Loucy (cell line): ENCODE measurements around the gene TAGLN3.

Source experiments
- H2AFZ ChIP-seq: fragments of 200-600 bp; sonication (generic); 2 replicates; pipeline ENCODE4 v1.6.0; 2016; ENCODE audit warnings: antibody characterized with exemption, mild to moderate bottlenecking, low read length, moderate library complexity
- H3F3A ChIP-seq: fragments of 200-600 bp; 2 replicates; pipeline ENCODE4 v1.6.0; 2016; ENCODE audit warnings: antibody characterized with exemption, low read depth, mild to moderate bottlenecking
- H3K27me3 ChIP-seq: fragments of 200-600 bp; sonication (generic); 2 replicates; pipeline ENCODE4 v1.6.1; 2014; ENCODE audit warnings: low read length, mild to moderate bottlenecking; ENCODE audit not compliant: insufficient read depth, poor library complexity, severe bottlenecking
- H3K36me3 ChIP-seq: fragments of 200-600 bp; sonication (generic); 2 replicates; pipeline ENCODE4 v1.6.1; 2016; ENCODE audit warnings: low read length; ENCODE audit not compliant: insufficient read depth
- H3K4me1 ChIP-seq: fragments of 200-600 bp; sonication (generic); 2 replicates; pipeline ENCODE4 v1.5.1; 2014; ENCODE audit warnings: low read length, mild to moderate bottlenecking; ENCODE audit not compliant: insufficient read depth, poor library complexity, severe bottlenecking
- H3K4me2 ChIP-seq: fragments of 200-600 bp; sonication (generic); 2 replicates; pipeline ENCODE4 v1.6.0; 2014; ENCODE audit warnings: antibody characterized with exemption, low read length, low read depth, mild to moderate bottlenecking; ENCODE audit not compliant: poor library complexity, severe bottlenecking
- H3K4me3 ChIP-seq: fragments of 200-600 bp; sonication (generic); 2 replicates; pipeline ENCODE4 v1.5.1; 2014; ENCODE audit warnings: low read length, mild to moderate bottlenecking, mixed read lengths; ENCODE audit not compliant: poor library complexity, severe bottlenecking
- H3K79me2 ChIP-seq: fragments of 200-600 bp; sonication (generic); 2 replicates; pipeline ENCODE4 v1.6.1; 2014; ENCODE audit warnings: low read length; ENCODE audit not compliant: insufficient read depth
- H3K9ac ChIP-seq: fragments of 200-600 bp; sonication (generic); 2 replicates; pipeline ENCODE4 v1.6.0; 2014; ENCODE audit warnings: mild to moderate bottlenecking, low read depth, low read length, moderate library complexity; ENCODE audit not compliant: poor library complexity, severe bottlenecking
- H3K9me2 ChIP-seq: fragments of 200-600 bp; sonication (generic); replicated peaks from 2 replicates; pipeline ENCODE4 v1.6.1; 2016; ENCODE audit warnings: low read depth, low read length, mixed read lengths
- H3K9me3 ChIP-seq: fragments of 200-600 bp; sonication (generic); 2 replicates; pipeline ENCODE4 v1.6.1; 2014; ENCODE audit warnings: mild to moderate bottlenecking, antibody characterized with exemption, low read length, low read depth; ENCODE audit not compliant: insufficient read depth
- H4K20me1 ChIP-seq: fragments of 200-600 bp; sonication (generic); 2 replicates; pipeline ENCODE4 v1.6.0; 2014; ENCODE audit warnings: antibody characterized with exemption, low read length, mild to moderate bottlenecking; ENCODE audit not compliant: insufficient read depth, poor library complexity, severe bottlenecking
- EZH2phosphoT487 ChIP-seq: fragments of 200-600 bp; IDR thresholded peaks from 2 replicates; pipeline ENCODE4 v1.6.1; 2018; ENCODE audit warnings: antibody characterized with exemption, mild to moderate bottlenecking, moderate library complexity, borderline replicate concordance
- TF ChIP-seq, protein P1 (sequence below): fragments of 200-600 bp; sonication (generic); conservative IDR thresholded peaks from 2 replicates; pipeline ENCODE4 v1.5.1; 2014; ENCODE audit warnings: mild to moderate bottlenecking, antibody characterized with exemption, low read length

Gene TAGLN3

GRCh38 chr3:112042842-112043280 lies 44.1 kb downstream of the TAGLN3 start:
- Histone ChIP-seq H3K27me3 (no peaks in the 10 kb centered on the region), H3F3A (no peaks in the 10 kb centered on the region), H3K9me2 (no peaks in the 10 kb centered on the region), H2AFZ (0 out of 2 replicates have a peak overlapping the region, but pooled peaks have one; percentile 71), H3K9ac (no peak overlapping the region), H3K9me3 (no peaks in the 10 kb centered on the region), H3K79me2 (no peaks in the 10 kb centered on the region), H4K20me1 (no peaks in the 10 kb centered on the region), H3K4me3 (no peak overlapping the region), H3K4me2 (no peak overlapping the region), H3K36me3 (no peaks in the 10 kb centered on the region), H3K4me1 (peaks cover 5% of the 10 kb centered on the region)
- TF ChIP-seq, protein P1, sequence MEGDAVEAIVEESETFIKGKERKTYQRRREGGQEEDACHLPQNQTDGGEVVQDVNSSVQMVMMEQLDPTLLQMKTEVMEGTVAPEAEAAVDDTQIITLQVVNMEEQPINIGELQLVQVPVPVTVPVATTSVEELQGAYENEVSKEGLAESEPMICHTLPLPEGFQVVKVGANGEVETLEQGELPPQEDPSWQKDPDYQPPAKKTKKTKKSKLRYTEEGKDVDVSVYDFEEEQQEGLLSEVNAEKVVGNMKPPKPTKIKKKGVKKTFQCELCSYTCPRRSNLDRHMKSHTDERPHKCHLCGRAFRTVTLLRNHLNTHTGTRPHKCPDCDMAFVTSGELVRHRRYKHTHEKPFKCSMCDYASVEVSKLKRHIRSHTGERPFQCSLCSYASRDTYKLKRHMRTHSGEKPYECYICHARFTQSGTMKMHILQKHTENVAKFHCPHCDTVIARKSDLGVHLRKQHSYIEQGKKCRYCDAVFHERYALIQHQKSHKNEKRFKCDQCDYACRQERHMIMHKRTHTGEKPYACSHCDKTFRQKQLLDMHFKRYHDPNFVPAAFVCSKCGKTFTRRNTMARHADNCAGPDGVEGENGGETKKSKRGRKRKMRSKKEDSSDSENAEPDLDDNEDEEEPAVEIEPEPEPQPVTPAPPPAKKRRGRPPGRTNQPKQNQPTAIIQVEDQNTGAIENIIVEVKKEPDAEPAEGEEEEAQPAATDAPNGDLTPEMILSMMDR = no peak
- no peak for TF ChIP-seq EZH2phosphoT487

GRCh38 chr3:112043621-112044201 lies 45.0 kb downstream of the TAGLN3 start:
- Histone ChIP-seq H3K9me3 (no peaks in the 10 kb centered on the region), H3K4me2 (peak overlapping the region; percentile 67), H3K4me3 (peak overlapping the region; percentile 55), H4K20me1 (no peaks in the 10 kb centered on the region), H3K4me1 (peaks cover 5% of the 10 kb centered on the region), H3K9ac (no peak overlapping the region), H3K9me2 (no peaks in the 10 kb centered on the region), H3K79me2 (no peaks in the 10 kb centered on the region), H3K27me3 (no peaks in the 10 kb centered on the region), H3F3A (no peaks in the 10 kb centered on the region), H2AFZ (peak overlapping the region; percentile 84), H3K36me3 (no peaks in the 10 kb centered on the region)
- TF ChIP-seq, protein P1 = peak; percentile 96
- no peak for TF ChIP-seq EZH2phosphoT487

DNA sequence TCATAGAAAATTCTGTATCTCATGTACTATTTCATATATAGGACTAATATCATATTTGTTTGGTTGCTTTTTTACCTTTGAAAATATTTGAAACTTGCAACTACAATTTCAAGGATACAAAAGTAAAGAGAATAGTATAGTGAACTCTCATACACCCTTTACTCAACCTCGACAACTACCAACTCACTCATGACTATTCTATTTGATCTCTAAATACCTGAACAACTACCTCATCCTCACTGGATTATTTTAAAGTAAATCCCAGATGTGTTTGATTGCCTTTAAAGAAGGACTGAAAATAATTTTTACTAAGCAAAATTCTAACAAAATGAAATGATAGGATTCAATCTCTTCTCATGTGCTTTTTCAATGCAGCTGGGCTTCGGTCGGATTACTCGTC lies 47.9 kb downstream of the TAGLN3 start:
- H2AFZ ChIP-seq = no peak overlapping the region
- H3K9me3 ChIP-seq = no peaks in the 10 kb centered on the region
- no peak overlapping the region for H3K4me2 ChIP-seq
- H3K4me3 ChIP-seq = no peak overlapping the region
- no peaks in the 10 kb centered on the region for H3K27me3 ChIP-seq
- no peaks in the 10 kb centered on the region for H4K20me1 ChIP-seq
- H3K36me3 ChIP-seq = no peaks in the 10 kb centered on the region
- no peaks in the 10 kb centered on the region for H3K9me2 ChIP-seq
- TF ChIP-seq, protein P1 = no peak
- no peak for TF ChIP-seq EZH2phosphoT487
- H3K9ac ChIP-seq = no peak overlapping the region
- peaks cover 5% of the 10 kb centered on the region for H3K4me1 ChIP-seq
- no peaks in the 10 kb centered on the region for H3K79me2 ChIP-seq
- H3F3A ChIP-seq = no peaks in the 10 kb centered on the region
